ENCODE data around the gene CCDC39. TPM values are rescaled to one million over a fixed set of nuclear protein-coding genes. Genes with fewer than 3 reads are reported as not detected.
"Not testable (repeated sequence)": the region's sequence is repeated elsewhere in the genome, so short reads cannot be mapped to it uniquely, and the experiment has no call there.

CCDC39 gene
- total RNA-seq, 1 experiment from 2014 or later = not detected

DNA sequence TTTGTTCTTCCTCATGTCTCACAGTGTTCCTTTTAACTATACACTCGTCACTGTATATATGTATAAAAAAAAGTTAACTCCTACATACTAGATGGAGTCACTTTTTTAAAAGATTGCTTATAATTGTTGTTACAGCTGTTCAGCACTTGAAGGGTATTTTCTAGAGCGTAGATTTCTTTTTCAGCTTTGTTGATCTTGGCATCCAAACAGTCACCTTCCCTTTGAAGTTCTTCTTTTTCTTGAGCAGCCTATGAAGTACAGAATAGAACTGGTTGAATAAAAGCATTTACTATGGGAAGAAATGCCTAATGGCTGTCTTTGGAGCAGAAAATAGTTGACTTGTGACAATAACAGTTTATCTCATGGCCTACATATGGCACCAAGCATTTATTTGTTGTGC is 59.6 kb downstream of the CCDC39 start:
- Histone ChIP-seq H3K4me3 (ENCODE audit: low read depth, low read length) (no peak overlapping the region), H3K4me1 (no peaks in the 10 kb centered on the region), H3K9me3 (no peaks in the 10 kb centered on the region), H3K27me3 (replicated peaks; ENCODE audit: control insufficient read depth, insufficient read depth, low read length) (no peaks in the 10 kb centered on the region), H3K36me3 (ENCODE audit: control insufficient read depth, insufficient read depth, low read length) (no peaks in the 10 kb centered on the region)
- no peak for DNase-seq
- Mint-ChIP-seq H3K9me3 (ENCODE audit: unreplicated experiment) (no peaks in the 10 kb centered on the region), H3K4me1 (ENCODE audit: low read depth, unreplicated experiment) (no peaks in the 10 kb centered on the region), H3K36me3 (ENCODE audit: insufficient read depth, unreplicated experiment) (no peaks in the 10 kb centered on the region), H3K4me3 (ENCODE audit: unreplicated experiment) (no peak overlapping the region), H3K27ac (ENCODE audit: unreplicated experiment) (no peak overlapping the region), H3K27me3 (ENCODE audit: insufficient read depth, unreplicated experiment) (peaks cover 8% of the 10 kb centered on the region)
- BruUV-seq (replicated peaks) = no TSS peak
- POLR2A ChIA-PET = no interaction called here
- TF ChIP-seq CTCF (IDR thresholded peaks at IDR 0.05; ENCODE audit: insufficient read depth in 1 of 2, low read depth in 1 of 2, low read length in 1 of 2, severe bottlenecking in 1 of 2, unreplicated experiment in 1 of 2) = no peak
- intact Hi-C loops (cut with micrococcal nuclease; ENCODE audit: unreplicated experiment) = no loop called here
- CTCF ChIA-PET = no interaction called here

- POLR2A ChIA-PET = not testable (repeated sequence)
Observed at GRCh38 chr3:180618563-180618962, 60.7 kb downstream of the CCDC39 start.

GRCh38 chr3:180617049-180617448 is 62.2 kb downstream of the CCDC39 start:
- Mint-ChIP-seq H3K27me3 (ENCODE audit: insufficient read depth, unreplicated experiment) (no peaks in the 10 kb centered on the region), H3K27ac (ENCODE audit: unreplicated experiment) (no peak overlapping the region), H3K36me3 (ENCODE audit: insufficient read depth, unreplicated experiment) (no peaks in the 10 kb centered on the region), H3K9me3 (ENCODE audit: unreplicated experiment) (no peaks in the 10 kb centered on the region), H3K4me3 (ENCODE audit: unreplicated experiment) (no peak overlapping the region), H3K4me1 (ENCODE audit: low read depth, unreplicated experiment) (no peaks in the 10 kb centered on the region)
- Histone ChIP-seq H3K9me3 (no peaks in the 10 kb centered on the region), H3K27me3 (replicated peaks; ENCODE audit: control insufficient read depth, insufficient read depth, low read length) (no peaks in the 10 kb centered on the region), H3K36me3 (ENCODE audit: control insufficient read depth, insufficient read depth, low read length) (no peaks in the 10 kb centered on the region), H3K4me1 (no peaks in the 10 kb centered on the region), H3K4me3 (ENCODE audit: low read depth, low read length) (no peak overlapping the region)
- intact Hi-C loops (cut with micrococcal nuclease; ENCODE audit: unreplicated experiment) = no loop called here
- BruUV-seq (replicated peaks) = no TSS peak
- CTCF ChIA-PET = no interaction called here
- POLR2A ChIA-PET = no interaction called here
- no peak for DNase-seq
- TF ChIP-seq CTCF (IDR thresholded peaks at IDR 0.05; ENCODE audit: insufficient read depth in 1 of 2, low read depth in 1 of 2, low read length in 1 of 2, severe bottlenecking in 1 of 2, unreplicated experiment in 1 of 2) = no peak

More at GRCh38 chr3:180618563-180618962, 60.7 kb downstream of the CCDC39 start:
- H3K4me1 ChIP-seq; intact Hi-C loops (cut with micrococcal nuclease; ENCODE audit: unreplicated experiment); DNase-seq; H3K4me3 Mint-ChIP-seq (ENCODE audit: unreplicated experiment); H3K36me3 ChIP-seq (ENCODE audit: control insufficient read depth, insufficient read depth, low read length); H3K4me1 Mint-ChIP-seq (ENCODE audit: low read depth, unreplicated experiment); H3K36me3 Mint-ChIP-seq (ENCODE audit: insufficient read depth, unreplicated experiment); H3K27me3 ChIP-seq (replicated peaks; ENCODE audit: control insufficient read depth, insufficient read depth, low read length); H3K9me3 Mint-ChIP-seq (ENCODE audit: unreplicated experiment); BruUV-seq (replicated peaks); H3K27me3 Mint-ChIP-seq (ENCODE audit: insufficient read depth, unreplicated experiment); H3K4me3 ChIP-seq (ENCODE audit: low read depth, low read length); H3K27ac Mint-ChIP-seq (ENCODE audit: unreplicated experiment); H3K9me3 ChIP-seq: not testable (repeated sequence)
- CTCF ChIA-PET = interaction anchor here (0.6 kb wide), 1 partner anchor 39 kb away, joined by 3 read pairs; no protein-coding TSS in a partner anchor

GRCh38 chr3:180615954-180616353 is 63.3 kb downstream of the CCDC39 start:
- Mint-ChIP-seq H3K27ac (ENCODE audit: unreplicated experiment) (no peak overlapping the region), H3K27me3 (ENCODE audit: insufficient read depth, unreplicated experiment) (no peaks in the 10 kb centered on the region), H3K4me3 (ENCODE audit: unreplicated experiment) (no peak overlapping the region), H3K36me3 (ENCODE audit: insufficient read depth, unreplicated experiment) (peaks cover 9% of the 10 kb centered on the region), H3K4me1 (ENCODE audit: low read depth, unreplicated experiment) (no peaks in the 10 kb centered on the region), H3K9me3 (ENCODE audit: unreplicated experiment) (no peaks in the 10 kb centered on the region)
- intact Hi-C loops (cut with micrococcal nuclease; ENCODE audit: unreplicated experiment) = no loop called here
- Histone ChIP-seq H3K9me3 (no peaks in the 10 kb centered on the region), H3K4me1 (no peaks in the 10 kb centered on the region), H3K4me3 (ENCODE audit: low read depth, low read length) (no peak overlapping the region), H3K27me3 (replicated peaks; ENCODE audit: control insufficient read depth, insufficient read depth, low read length) (no peaks in the 10 kb centered on the region), H3K36me3 (ENCODE audit: control insufficient read depth, insufficient read depth, low read length) (no peaks in the 10 kb centered on the region)
- no TSS peak for BruUV-seq (replicated peaks)
- ChIA-PET POLR2A (no interaction called here), CTCF (no interaction called here)
- no peak for TF ChIP-seq CTCF (IDR thresholded peaks at IDR 0.05; ENCODE audit: insufficient read depth in 1 of 2, low read depth in 1 of 2, low read length in 1 of 2, severe bottlenecking in 1 of 2, unreplicated experiment in 1 of 2)
- DNase-seq = no peak

All from Caco-2 (cell line).